ENCODE measurements around the gene AHNAK.

The AHNAK gene

GRCh38 chr11:62535802-62536201 lies 10.8 kb downstream of the AHNAK start:
- no peak overlapping the region for H3K4me3 ChIP-seq (ENCODE audit: low read depth, low read length)
- in situ Hi-C loops (cut with HindIII; ENCODE audit: low sequenced_read_pairs), result no loop called here

GRCh38 chr11:62534779-62535545 lies 11.6 kb downstream of the AHNAK start:
- no peak for DNase-seq (ENCODE audit: low read depth)
- no peak overlapping the region for H3K4me3 ChIP-seq (ENCODE audit: low read depth, low read length)
- TF ChIP-seq CTCF (IDR thresholded peaks at IDR 0.05; ENCODE audit: low read depth, low read length, missing control alignments), result no peak
- in situ Hi-C loops (cut with HindIII; ENCODE audit: low sequenced_read_pairs), result no loop called here

More at GRCh38 chr11:62535802-62536201, 10.8 kb downstream of the AHNAK start:
- TF ChIP-seq CTCF (IDR thresholded peaks at IDR 0.05; ENCODE audit: low read depth, low read length, missing control alignments), result no peak
- no peak for DNase-seq (ENCODE audit: low read depth)

- no peak overlapping the region for H3K4me3 ChIP-seq (ENCODE audit: low read depth, low read length)
- in situ Hi-C loops (cut with HindIII; ENCODE audit: low sequenced_read_pairs), result no loop called here
- TF ChIP-seq CTCF (IDR thresholded peaks at IDR 0.05; ENCODE audit: low read depth, low read length, missing control alignments), result no peak
- DNase-seq (ENCODE audit: low read depth), result no peak
Measured at GRCh38 chr11:62532096-62532495, 14.5 kb downstream of the AHNAK start.

GRCh38 chr11:62516736-62517371 lies 29.8 kb downstream of the AHNAK start:
- no peak for TF ChIP-seq CTCF (IDR thresholded peaks at IDR 0.05; ENCODE audit: low read depth, low read length, missing control alignments)
- no peak overlapping the region for H3K4me3 ChIP-seq (ENCODE audit: low read depth, low read length)
- DNase-seq (ENCODE audit: low read depth), result no peak
- in situ Hi-C loops (cut with HindIII; ENCODE audit: low sequenced_read_pairs), result no loop called here

GRCh38 chr11:62514151-62514550 lies 32.5 kb downstream of the AHNAK start:
- in situ Hi-C loops (cut with HindIII; ENCODE audit: low sequenced_read_pairs), result no loop called here

GRCh38 chr11:62513626-62514025 lies 33.0 kb downstream of the AHNAK start:
- TF ChIP-seq CTCF (IDR thresholded peaks at IDR 0.05; ENCODE audit: low read depth, low read length, missing control alignments), result no peak
- in situ Hi-C loops (cut with HindIII; ENCODE audit: low sequenced_read_pairs), result no loop called here
- no peak overlapping the region for H3K4me3 ChIP-seq (ENCODE audit: low read depth, low read length)
- no peak for DNase-seq (ENCODE audit: low read depth)

More at GRCh38 chr11:62514151-62514550, 32.5 kb downstream of the AHNAK start:
- no peak overlapping the region for H3K4me3 ChIP-seq (ENCODE audit: low read depth, low read length)
- TF ChIP-seq CTCF (IDR thresholded peaks at IDR 0.05; ENCODE audit: low read depth, low read length, missing control alignments), result no peak
- no peak for DNase-seq (ENCODE audit: low read depth)
